CD1c-positive myeloid dendritic cell (primary cell): ENCODE measurements around the gene CYP26B1.

Source experiments
- DNase-seq: peaks from one replicate; pipeline ENCODE4 v3.0.0-alpha.2; 2016; ENCODE audit errors: extremely low spot score

The CYP26B1 gene

GRCh38 chr2:72130659-72131360 is 16.9 kb downstream of the CYP26B1 start:
- DNase-seq, result no peak

GRCh38 chr2:72129681-72130340 is 17.9 kb downstream of the CYP26B1 start:
- DNase-seq, result no peak

- DNase-seq, result no peak
Measured at GRCh38 chr2:72128843-72129227, 18.8 kb downstream of the CYP26B1 start.

- no peak for DNase-seq
Measured at GRCh38 chr2:72128059-72128842, 19.4 kb downstream of the CYP26B1 start.

- no peak for DNase-seq
Measured at GRCh38 chr2:72127401-72128058, 20.1 kb downstream of the CYP26B1 start.

- no peak for DNase-seq
Measured at GRCh38 chr2:72126186-72127100, 21.2 kb downstream of the CYP26B1 start.

- DNase-seq, result no peak
Measured at GRCh38 chr2:72124376-72124775, 23.3 kb downstream of the CYP26B1 start.

GRCh38 chr2:72121153-72121552 is 26.5 kb downstream of the CYP26B1 start:
- no peak for DNase-seq

- DNase-seq, result no peak
Measured at GRCh38 chr2:72118951-72119350, 28.7 kb downstream of the CYP26B1 start.

- DNase-seq, result no peak
Measured at GRCh38 chr2:72118386-72118785, 29.3 kb downstream of the CYP26B1 start.

GRCh38 chr2:72117718-72118117 is 29.9 kb downstream of the CYP26B1 start:
- no peak for DNase-seq

GRCh38 chr2:72117029-72117428 is 30.6 kb downstream of the CYP26B1 start:
- no peak for DNase-seq

- DNase-seq, result no peak
Measured at GRCh38 chr2:72116081-72116533, 31.6 kb downstream of the CYP26B1 start.

GRCh38 chr2:72115110-72116080 is 32.3 kb downstream of the CYP26B1 start:
- DNase-seq, result no peak

GRCh38 chr2:72114693-72115051 is 33.0 kb downstream of the CYP26B1 start:
- no peak for DNase-seq

GRCh38 chr2:72113847-72114692 is 33.6 kb downstream of the CYP26B1 start:
- no peak for DNase-seq

GRCh38 chr2:72112981-72113846 is 34.4 kb downstream of the CYP26B1 start:
- DNase-seq, result no peak

- no peak for DNase-seq
Measured at GRCh38 chr2:72112401-72112800, 35.3 kb downstream of the CYP26B1 start.
